Measurements from ENCODE around the gene SLC31A2.

The SLC31A2 gene

GRCh38 chr9:113186137-113186755 is 35.4 kb downstream of the SLC31A2 start:
- no peak for DNase-seq (ENCODE audit: low read depth in 2 of 2)

GRCh38 chr9:113187929-113188595 is 37.3 kb downstream of the SLC31A2 start:
- no peak for DNase-seq (ENCODE audit: low read depth in 2 of 2)

- no peak for DNase-seq (ENCODE audit: low read depth in 2 of 2)
These were observed 41.6 kb downstream of the SLC31A2 start for GRCh38 chr9:113192455-113192854.

- no peak for DNase-seq (ENCODE audit: low read depth in 2 of 2)
These were observed 49.0 kb downstream of the SLC31A2 start for GRCh38 chr9:113199683-113200329.

GRCh38 chr9:113205432-113205831 is 54.6 kb downstream of the SLC31A2 start:
- no peak for DNase-seq (ENCODE audit: low read depth in 2 of 2)

- DNase-seq (ENCODE audit: low read depth in 2 of 2): no peak
These were observed 55.1 kb downstream of the SLC31A2 start for GRCh38 chr9:113205861-113206260.

- no peak for DNase-seq (ENCODE audit: low read depth in 2 of 2)
These were observed 60.0 kb downstream of the SLC31A2 start for GRCh38 chr9:113210815-113211214.
